Measurements from ENCODE around the gene MACROD1.

GRCh38 chr11:64102005-64102738, 63.7 kb downstream of the MACROD1 start:
- TF ChIP-seq CTCF (IDR thresholded peaks at IDR 0.05) (no peak), POLR2A (IDR thresholded peaks at IDR 0.05) (no peak)
